HFFc6 (cell line): ENCODE measurements around the gene ZNF891. TPM values are rescaled to one million over a fixed set of nuclear protein-coding genes. Genes with fewer than 3 reads are reported as not detected.
A peak's percentile ranks its signal among the peaks of the same experiment; 100 is the strongest.

Source experiments
- DNase-seq: peaks from one replicate; pipeline ENCODE4 v3.0.0-alpha.2; 2018
- H3K27ac Mint-ChIP-seq: 2 replicates; pipeline ENCODE4 v1.8.0; 2020; ENCODE audit warnings: mild to moderate bottlenecking, mixed read lengths
- H3K27me3 Mint-ChIP-seq: 2 replicates; pipeline ENCODE4 v1.8.0; 2021; ENCODE audit warnings: mild to moderate bottlenecking, moderate library complexity, mixed read lengths; ENCODE audit not compliant: insufficient read depth
- H3K36me3 Mint-ChIP-seq: 2 replicates; pipeline ENCODE4 v1.8.0; 2021; ENCODE audit warnings: low read depth, mixed read lengths
- H3K4me1 Mint-ChIP-seq: 2 replicates; pipeline ENCODE4 v1.8.0; 2020; ENCODE audit warnings: low read depth, mixed read lengths
- H3K4me3 Mint-ChIP-seq: 2 replicates; pipeline ENCODE4 v1.8.0; 2020; ENCODE audit warnings: mild to moderate bottlenecking, moderate library complexity, mixed read lengths
- H3K9me3 Mint-ChIP-seq: 2 replicates; pipeline ENCODE4 v1.8.0; 2020; ENCODE audit warnings: mild to moderate bottlenecking, mixed read lengths
- CTCF ChIP-seq: fragments of 200-600 bp; sonication (generic); IDR thresholded peaks from 2 replicates; pipeline ENCODE4 v1.5.0; 2021; ENCODE audit warnings: antibody characterized with exemption, mild to moderate bottlenecking
- total RNA-seq, 6 experiments: library from RNA; stranded (reverse); fragmentation: NEBNext Ultra II Directional; extraction: Animal tissue kit (Norgen Biotek cat#: 25700); gene quantifications; 2 replicates in 1 of 6; 3 replicates in 5 of 6; pipeline ENCODE4 v1.2.3, GENCODE V29; 2021

The ZNF891 gene
- total RNA-seq, 6 experiments from 2014 or later = 0.59 to 0.70 (median 0.62) TPM

GRCh38 chr12:133083345-133083744 is 46.7 kb downstream of the ZNF891 start:
- H3K9me3 Mint-ChIP-seq = peaks cover 52% of the 10 kb centered on the region
- no peaks in the 10 kb centered on the region for H3K4me1 Mint-ChIP-seq
- H3K27me3 Mint-ChIP-seq = no peaks in the 10 kb centered on the region; the same call in 1 of the 2 replicates
- no peak for TF ChIP-seq CTCF
- no peak overlapping the region for H3K27ac Mint-ChIP-seq
- no peak for DNase-seq
- H3K4me3 Mint-ChIP-seq = no peak overlapping the region
- peaks cover 68% of the 10 kb centered on the region for H3K36me3 Mint-ChIP-seq

- H3K27me3 Mint-ChIP-seq = no peaks in the 10 kb centered on the region
- H3K4me3 Mint-ChIP-seq = no peak overlapping the region
- H3K9me3 Mint-ChIP-seq = peaks cover 34% of the 10 kb centered on the region
These were observed 48.8 kb downstream of the ZNF891 start for GRCh38 chr12:133081159-133081780.

GRCh38 chr12:133080368-133081158 is 49.5 kb downstream of the ZNF891 start, which contains the start of gene ZNF140:
Gene ZNF140, plus strand, starts transcription at chr12:133080923. Its CDS starts 398 bp downstream, at chr12:133081321.
- H3K4me1 Mint-ChIP-seq = no peaks in the 10 kb centered on the region
- H3K27me3 Mint-ChIP-seq = no peaks in the 10 kb centered on the region
- peak; percentile 92 for DNase-seq
- no peak within 1 kb of the TSS for H3K4me3 Mint-ChIP-seq
- peaks cover 60% of the 10 kb centered on the region for H3K36me3 Mint-ChIP-seq
- H3K9me3 Mint-ChIP-seq = peaks cover 34% of the 10 kb centered on the region
- no peak within 1 kb of the TSS for H3K27ac Mint-ChIP-seq
- peak; percentile 67 for TF ChIP-seq CTCF

More at GRCh38 chr12:133081159-133081780, 48.8 kb downstream of the ZNF891 start:
- DNase-seq = no peak
- H3K27ac Mint-ChIP-seq = no peak overlapping the region
- H3K4me1 Mint-ChIP-seq = no peaks in the 10 kb centered on the region
- no peak for TF ChIP-seq CTCF
- peaks cover 68% of the 10 kb centered on the region for H3K36me3 Mint-ChIP-seq

- no peaks in the 10 kb centered on the region for H3K27me3 Mint-ChIP-seq
- H3K4me1 Mint-ChIP-seq = no peaks in the 10 kb centered on the region
- peaks cover 58% of the 10 kb centered on the region for H3K36me3 Mint-ChIP-seq
- peak; percentile 97 for DNase-seq
- no peak overlapping the region for H3K4me3 Mint-ChIP-seq
- no peak overlapping the region for H3K27ac Mint-ChIP-seq
- TF ChIP-seq CTCF = no peak
- H3K9me3 Mint-ChIP-seq = peaks cover 34% of the 10 kb centered on the region
These were observed 50.1 kb downstream of the ZNF891 start for GRCh38 chr12:133080026-133080367.

DNA sequence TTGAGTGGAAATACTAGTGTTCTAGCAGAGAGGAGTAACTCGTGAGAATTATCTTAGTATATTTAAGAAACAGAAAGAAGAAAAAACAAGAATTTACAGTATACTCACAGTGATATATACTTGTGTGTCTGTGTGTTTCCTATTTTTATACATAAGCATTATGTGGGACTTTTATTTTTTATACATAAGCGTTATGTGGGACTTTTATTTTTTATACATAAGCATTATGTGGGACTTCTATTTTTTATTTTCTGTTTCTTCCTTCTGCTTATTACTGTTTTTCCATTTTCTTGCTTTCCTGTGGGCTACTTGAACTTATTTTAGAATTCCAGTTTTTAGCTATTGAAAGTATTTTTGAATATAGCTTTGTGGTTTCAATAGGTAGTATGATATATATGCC is 56.2 kb downstream of the ZNF891 start:
- no peak overlapping the region for H3K27ac Mint-ChIP-seq
- no peak for TF ChIP-seq CTCF
- H3K27me3 Mint-ChIP-seq = no peaks in the 10 kb centered on the region
- H3K4me3 Mint-ChIP-seq = no peak overlapping the region
- H3K9me3 Mint-ChIP-seq = peaks cover 53% of the 10 kb centered on the region
- H3K36me3 Mint-ChIP-seq = peaks cover 34% of the 10 kb centered on the region
- DNase-seq = no peak
- no peaks in the 10 kb centered on the region for H3K4me1 Mint-ChIP-seq
